NCI-H82 treated with DMSO at 0.1 percent for 48 hours (cell line): ENCODE results near the gene GLYATL2.

Experiments used
- DNase-seq: peaks from one replicate; lab custom pipeline; 2025; ENCODE audit not compliant: unreplicated experiment; lab: John Stamatoyannopoulos, UW

GLYATL2 gene, protein sequence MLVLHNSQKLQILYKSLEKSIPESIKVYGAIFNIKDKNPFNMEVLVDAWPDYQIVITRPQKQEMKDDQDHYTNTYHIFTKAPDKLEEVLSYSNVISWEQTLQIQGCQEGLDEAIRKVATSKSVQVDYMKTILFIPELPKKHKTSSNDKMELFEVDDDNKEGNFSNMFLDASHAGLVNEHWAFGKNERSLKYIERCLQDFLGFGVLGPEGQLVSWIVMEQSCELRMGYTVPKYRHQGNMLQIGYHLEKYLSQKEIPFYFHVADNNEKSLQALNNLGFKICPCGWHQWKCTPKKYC

DNA sequence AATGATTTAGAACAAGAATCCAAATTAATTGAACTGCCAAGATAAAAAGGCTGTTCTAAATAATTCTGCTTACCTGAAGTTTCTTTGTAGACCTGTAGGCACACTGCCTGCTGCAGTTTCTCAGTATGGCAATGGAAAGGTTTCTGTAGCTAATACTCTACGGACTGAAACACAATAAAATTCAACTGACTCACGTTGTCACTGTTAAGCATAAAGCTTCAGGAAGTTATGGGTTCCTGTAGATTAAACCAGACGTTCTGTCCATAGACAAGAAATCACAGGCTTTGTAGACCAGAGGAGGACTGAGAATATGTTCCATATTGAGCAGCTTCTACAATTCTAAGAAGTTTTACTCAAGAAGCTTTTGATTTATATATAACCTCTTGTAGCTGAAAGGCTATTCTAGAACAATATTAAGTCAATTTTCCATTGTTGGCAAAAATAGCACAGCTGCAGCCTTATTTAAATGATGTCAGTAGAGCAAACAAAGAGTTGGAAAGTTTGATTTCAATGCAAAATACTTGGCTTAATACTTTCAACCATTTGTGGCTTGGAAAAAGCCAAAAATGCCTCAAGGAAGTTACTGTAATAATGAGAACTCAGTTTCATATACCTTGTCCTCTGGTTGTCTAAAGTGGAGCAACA is at the start of gene GLYATL2:
Gene GLYATL2, minus strand, starts transcription at position 344 of the 645 bp plus-strand sequence. CDS start 5,092 bp downstream, outside the sequence.
- DNase-seq: no peak

DNA sequence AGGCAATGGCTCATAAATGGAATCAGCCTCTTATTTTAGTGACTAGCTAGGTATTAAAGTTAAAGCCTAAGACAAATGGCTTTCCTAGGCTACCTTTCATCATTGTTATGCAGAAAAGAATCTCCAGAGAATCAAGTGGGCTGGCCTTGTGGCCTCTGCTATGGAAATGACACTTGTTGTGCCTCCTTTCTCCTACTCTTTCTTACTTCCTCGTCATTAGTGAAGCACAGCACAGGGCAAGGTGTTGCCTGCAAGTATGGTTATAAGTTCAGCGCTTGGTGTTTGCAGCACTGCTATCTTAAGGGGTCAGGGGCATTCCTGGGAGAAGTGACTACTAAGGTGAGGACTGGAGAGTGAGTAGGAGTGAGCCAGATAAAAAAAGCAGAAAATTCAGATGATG is 49.4 kb upstream of the GLYATL2 start:
- no peak for DNase-seq

DNA sequence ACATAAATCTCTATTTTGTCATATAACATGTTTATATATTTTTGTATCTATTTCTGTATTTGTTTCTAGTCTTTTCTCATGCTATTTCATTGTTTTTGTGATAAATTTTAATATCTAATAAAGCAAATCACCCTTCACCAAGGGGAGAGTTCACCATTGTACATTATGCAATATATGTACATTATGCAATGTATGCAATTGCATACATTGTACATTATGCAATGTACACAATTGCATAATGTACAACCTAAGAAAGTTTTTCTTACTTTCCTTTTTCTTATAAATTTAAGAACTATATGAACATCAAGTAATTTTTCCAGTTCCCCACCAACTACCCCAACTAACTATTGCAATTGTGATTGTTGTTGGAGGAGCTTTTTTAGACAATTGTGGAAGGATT is 44.1 kb upstream of the GLYATL2 start:
- no peak for DNase-seq

DNA sequence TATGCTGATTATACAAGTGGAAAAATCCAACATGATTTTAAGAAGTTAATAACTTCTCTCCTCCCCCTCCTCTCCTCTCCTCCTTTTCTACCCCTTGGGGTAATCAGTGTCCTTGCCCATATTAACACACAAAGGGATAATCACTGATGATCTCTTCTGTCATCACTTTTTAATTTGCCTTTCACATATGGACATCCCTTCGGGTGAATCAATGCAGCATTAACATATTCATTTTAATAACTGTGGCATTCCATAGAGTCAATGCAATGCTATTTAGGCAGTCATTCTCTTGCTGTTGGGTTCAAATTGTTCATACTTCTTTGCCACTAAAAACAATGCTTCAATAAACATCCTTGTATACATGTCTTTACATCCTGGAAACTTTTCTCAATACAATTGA is 42.9 kb upstream of the GLYATL2 start:
- DNase-seq: no peak

DNA sequence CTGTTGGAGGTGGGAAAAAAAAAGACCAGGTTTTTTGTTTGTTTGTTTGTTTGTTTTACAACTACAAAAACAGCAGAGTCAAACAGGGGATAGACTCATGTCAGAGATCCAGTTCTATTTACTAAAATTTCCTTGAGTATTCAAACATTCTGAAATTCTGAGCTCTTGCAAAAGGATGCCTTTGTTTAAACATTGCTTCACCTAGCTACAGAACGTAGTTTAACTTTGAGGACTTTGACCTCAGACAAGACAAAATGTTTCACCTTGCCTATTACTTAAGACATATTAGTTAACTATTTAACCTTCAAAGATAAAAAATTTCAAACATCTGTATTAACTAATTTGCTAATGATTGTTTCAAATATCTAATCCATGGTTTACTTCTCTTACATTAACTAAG is 36.1 kb upstream of the GLYATL2 start:
- no peak for DNase-seq

DNA sequence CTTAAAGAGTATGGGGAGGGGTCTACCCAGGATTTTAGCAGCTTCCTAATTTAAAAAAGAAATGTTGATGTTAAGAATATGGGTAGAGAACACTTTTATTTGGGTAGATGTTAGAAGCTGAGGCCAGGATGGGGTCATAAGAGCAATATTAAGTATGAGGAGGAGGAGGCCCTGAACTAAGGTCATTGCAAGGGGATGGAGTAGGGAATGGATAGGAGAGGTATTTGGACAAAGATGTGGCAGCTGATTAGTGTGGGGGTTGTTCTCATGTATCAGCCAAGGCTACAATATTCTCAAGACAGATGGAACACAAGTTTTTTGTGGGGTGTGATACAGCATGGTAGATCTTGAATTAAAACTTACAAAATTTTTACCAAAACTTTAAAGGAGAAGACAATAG is 35.7 kb upstream of the GLYATL2 start:
- no peak for DNase-seq

DNA sequence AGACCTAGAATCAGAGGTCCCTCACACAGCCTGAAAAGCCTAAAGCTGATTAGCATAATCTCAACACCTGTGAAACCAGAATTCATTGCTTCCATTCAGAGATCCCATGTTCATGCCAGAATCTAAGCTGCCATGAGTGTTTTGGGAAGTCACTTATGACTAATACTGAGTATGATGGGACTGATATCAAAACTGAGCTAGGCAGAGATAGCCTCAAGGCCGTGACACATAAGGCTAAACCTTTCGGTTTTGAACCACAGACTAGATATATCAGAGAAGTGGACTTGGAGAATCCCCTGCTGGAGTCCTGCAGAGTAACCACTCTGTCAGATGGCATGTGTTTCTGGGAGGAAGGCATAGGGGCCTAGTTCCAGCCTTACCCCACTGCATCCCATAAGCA is 23.1 kb upstream of the GLYATL2 start:
- DNase-seq: no peak

DNA sequence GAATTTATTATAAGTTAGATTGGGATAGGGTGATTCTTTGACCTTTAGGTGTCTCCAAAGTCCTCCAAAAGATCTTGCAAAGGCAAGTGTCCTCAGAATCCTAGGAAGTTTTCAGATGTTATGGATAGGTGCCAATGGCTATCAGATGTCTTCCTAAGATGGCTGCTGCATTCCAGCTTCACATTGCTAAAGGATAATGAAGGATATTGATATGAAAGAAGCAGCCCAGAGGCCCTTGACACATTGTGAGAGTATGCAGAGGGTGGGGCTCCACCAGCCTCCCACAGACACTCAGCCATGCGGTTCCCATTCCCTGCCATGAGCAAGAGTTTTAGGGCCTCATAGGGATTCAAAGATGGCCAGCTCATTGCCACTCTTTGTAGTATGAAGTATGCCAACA is 22.3 kb upstream of the GLYATL2 start:
- no peak for DNase-seq

DNA sequence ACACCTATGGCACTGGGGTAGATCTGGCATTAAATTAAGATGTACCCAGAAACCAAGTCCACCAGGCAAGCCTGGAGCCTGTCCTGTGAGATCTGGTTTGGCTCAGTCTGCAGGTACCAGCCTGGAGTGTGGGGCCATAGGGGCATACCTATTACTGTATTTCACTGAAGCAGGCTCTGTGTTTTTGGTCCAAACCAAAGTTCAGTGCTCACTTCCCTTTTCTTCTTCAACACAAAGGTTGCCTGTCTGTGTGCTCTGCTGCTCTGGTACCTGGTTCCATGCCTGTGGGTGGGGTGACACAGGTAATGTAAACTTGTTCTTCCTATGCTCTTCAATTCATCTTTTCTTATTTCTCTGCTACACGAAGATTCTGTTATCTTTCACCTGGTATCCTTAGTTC is 19.8 kb upstream of the GLYATL2 start:
- no peak for DNase-seq

DNA sequence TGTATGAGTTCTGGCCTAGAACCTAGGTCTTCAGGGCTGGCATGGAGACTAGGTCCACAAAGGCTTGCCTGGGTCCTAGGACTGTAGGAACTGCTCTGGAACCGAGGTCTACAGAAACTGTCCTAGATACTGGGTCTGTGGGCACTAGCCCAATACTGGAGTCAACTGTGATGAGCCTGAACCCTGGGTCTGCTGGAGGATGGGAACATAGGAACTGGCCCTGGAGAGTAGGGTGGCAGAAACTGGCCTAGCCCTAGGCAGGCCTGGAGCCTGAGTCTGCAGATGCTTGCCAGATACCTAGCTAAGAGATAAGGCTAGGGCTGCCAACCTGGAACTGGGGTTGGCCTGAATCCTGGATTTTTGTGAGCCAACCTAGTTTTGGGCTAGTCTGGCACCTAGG is 19.2 kb upstream of the GLYATL2 start:
- DNase-seq: no peak

DNA sequence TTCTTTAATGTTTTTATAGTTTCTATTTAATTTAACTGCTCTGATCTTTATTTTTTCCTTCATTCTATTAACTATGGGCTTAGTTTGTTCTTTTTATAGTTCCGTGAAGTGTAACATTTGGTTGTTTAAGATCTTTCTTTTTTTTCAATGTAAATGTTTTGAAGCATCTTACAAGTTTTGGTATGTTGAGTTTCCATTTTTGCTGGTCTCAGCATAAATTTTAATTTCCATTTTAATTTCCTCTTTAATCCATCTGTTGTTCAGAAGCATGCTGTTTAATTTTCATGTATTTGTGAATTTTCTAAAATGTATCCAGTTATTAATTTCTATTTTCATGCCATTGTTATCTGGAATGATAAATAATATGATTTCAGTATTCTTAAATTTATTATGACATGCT is 17.0 kb upstream of the GLYATL2 start:
- no peak for DNase-seq

DNA sequence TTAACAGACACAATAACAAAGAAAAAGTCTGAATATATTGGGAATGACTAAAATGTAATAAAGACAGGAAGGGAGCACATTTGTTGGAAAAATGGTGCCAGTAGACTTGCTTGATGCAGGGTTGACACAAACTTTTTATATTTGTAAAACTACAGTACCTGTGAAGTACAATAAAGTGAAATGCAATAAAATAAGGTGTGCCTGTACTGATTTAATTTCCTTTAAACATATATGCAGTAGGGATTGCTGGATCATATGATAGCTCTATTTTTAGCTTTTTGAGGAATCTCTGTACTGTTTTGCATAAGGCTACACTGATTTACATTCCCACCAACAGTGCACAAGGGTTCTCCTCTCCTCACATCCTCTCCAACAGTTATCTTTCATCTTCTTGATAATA is 12.3 kb upstream of the GLYATL2 start:
- no peak for DNase-seq

DNA sequence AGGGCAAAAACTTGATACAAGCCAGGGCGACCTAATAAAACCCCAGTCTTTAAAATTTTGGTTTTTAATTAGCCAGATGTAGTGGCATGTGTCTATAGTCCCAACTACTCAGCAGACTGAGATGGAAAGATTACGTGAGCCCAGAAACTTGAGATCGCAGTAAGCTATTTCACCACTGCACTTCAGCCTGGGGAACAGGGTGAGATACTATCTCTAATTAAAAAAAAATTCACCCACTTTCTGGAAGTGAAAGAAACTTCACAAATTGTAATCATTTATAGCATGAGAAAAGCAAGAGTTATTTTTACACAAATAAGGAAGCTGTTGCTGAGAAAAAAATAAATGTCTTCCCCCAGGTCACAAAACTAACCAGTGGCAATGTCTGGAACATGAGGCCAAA is 882 bp upstream of the GLYATL2 start:
- DNase-seq: no peak

DNA sequence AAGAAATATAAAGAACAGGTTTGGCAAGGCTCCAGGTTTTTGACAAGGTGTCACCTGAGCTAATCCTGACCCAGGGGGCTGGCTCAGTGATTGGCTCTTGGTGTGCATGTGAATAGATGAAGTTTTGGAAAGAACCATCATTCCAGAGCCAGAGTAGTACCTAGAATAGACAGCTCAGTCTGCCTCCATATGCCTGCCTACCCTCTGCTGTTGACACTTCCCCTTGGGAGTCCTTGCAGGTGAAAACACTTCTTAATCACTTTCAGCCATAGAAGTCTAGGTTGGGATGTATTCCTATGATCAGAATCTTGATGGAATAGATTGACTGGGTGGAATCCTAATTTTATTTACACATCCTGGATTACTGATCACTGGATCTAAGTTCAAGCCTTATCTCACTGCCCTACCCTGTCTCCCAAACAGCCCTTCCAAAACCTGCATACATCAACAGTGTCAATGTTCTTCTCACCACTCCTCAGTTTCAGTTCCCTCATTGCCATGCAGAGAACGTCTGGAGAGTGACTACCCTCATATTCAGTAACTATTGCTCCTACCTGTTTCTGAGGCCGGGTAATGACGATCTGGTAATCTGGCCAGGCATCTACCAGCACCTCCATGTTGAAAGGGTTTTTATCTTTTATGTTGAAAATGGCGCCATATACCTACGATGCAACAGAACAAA is 6.7 kb downstream of the GLYATL2 start:
- DNase-seq: no peak

DNA sequence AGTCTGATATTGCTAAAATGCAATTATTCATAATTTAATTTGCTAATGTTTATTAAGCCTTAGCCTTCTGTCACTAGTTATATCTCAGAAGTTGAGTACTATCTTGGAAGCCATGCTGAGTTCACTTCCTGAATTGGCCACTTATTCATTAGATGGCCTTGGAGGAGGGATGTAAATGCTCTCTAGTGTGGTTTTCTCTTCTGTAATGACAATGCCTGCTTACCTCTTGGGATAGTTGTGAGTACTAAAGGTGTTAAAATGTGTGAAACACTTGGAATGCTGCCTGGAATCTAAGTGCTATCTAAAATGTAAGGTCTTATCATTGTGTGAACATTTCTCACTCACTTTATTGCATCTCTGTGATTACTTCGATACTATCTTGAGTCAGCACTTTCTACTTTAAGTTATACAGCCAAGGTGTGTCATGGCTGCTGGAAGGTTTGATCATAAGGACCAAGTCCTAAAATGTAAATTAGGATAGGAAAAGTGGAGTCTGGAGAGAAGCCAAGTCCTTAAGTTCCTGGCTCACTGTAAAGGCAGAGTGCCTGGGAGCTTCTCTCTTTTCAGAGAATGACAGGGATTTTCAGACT is 12.4 kb downstream of the GLYATL2 start:
- no peak for DNase-seq

DNA sequence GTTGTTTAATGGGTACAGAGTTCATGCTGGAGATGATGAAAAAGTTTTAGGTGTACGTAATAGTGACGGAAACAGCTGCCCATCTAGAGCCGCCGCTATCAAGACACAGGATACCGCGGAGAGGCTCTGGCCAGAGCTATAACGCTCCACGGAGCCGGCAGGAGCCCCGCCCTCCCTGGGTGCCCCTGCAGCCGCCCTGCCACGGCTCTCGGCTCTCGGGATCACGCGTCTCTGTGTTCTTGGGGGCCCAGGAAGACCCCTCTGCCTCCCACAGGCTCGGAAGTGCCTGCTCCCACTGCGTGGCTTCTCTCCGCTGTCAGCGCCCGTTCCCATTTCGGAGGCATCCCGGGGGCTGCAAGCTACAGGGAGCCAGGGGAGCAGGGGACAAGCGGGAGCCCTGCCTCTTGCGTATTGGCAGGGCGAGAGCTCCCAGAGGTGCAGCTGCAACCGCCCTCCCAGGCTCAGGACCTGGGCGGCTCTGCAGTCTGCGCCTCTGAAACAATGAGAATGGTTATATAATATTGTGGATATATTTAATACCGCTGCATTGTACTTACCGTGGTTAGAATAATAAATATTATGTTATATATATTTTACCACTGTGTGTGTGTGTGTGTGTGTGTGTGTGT is 13.7 kb downstream of the GLYATL2 start:
- no peak for DNase-seq

DNA sequence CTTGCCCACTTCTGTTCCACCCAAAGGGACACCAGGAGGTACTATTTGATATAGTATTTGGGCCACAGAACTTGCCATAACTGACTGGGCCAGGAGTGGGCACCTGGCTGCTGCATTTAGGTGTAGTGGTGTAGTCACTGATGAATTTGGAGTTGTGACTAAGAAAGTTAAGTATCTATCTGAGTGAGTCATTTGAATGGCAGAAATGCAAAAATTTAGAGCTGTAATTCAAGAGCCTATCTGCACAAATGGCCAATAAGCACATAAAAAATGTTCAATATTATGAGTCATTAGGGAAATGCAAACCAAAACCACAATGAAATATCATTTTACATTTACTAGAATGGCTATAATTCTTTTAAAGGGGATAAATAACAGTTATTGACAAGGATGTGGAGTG is 14.7 kb downstream of the GLYATL2 start:
- DNase-seq: no peak

DNA sequence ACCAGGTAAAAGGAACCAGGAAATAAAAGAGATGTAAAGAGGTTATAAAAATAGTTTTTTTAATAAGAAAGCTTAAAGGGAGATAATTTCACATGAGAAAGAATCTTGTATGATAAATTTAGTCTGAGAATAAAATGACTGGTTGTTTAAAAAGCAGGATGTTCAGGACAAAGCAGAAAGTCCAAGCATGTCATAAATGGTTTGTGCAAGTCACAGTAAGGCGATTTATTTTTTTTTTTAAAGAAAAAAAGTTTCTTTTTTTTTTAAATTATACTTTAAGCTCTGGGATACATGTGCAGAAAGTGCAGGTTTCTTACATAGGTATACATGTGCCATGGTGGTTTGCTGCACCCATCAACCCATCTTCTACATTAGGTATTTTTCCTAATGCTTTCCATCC is 30.8 kb downstream of the GLYATL2 start:
- DNase-seq: no peak

DNA sequence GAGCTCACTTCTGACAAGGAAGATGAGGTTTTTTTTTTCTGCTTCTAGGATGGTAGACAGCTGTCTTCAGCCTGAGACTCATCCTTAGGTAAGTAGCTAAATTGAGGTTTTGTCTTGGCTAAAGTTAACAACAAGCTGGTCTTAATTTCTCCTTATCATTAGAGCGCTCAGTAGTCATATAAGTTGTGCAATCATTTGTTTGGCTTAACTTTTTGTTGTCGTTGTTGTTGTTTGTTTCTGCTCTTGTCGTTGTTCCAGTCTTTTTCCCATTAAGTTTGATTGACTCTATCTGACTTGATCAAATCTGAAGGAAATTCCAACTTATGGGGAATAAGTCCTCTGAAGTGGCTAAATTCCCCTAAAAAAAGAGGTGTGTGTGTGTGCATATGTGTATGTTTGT is 33.0 kb downstream of the GLYATL2 start:
- DNase-seq: no peak

DNA sequence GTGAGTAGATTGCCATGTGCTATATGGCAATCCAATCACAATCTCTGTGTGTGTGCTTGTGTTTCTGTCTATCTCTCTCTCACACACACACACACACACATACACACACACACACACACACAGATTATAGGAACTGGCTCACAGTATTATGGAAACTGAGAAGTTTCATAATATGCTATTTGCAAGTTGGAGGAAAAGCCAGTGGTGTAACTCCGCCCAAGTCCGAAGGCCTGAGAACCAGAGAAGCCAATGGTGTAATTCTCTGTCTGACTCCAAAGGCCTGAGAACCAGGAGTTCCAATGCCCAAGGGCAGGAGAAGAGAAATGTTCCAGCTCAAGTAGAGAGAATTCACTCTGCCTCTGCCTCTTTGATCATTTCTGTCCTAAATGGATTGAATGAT is 37.2 kb downstream of the GLYATL2 start:
- DNase-seq: no peak

DNA sequence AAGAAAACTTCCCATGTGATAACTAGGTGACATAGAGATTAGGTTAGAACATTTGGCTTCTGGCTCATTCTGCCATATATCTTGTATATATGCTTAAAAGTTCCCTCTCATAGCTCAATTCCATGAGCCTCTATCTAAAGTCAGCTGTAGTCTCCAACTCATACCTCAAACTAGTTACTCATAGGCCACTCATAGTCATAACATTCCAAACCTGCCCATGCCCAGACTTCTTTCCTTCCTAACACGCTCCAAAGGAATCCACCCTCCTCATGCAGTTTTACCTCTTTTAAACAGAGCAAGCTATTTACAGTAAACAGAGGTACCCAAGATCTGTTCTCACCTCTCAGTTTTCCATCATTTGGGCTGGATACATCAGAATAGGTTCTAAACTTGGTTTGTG is 39.4 kb downstream of the GLYATL2 start:
- DNase-seq: no peak
